Thyroid gland (tissue), 4 donors: Measurements from ENCODE around the gene PTX3. TPM values are rescaled to one million over a fixed set of nuclear protein-coding genes. Genes with fewer than 3 reads are reported as not detected.
A peak's percentile ranks its signal among the peaks of the same experiment; 100 is the strongest.

Source experiments
- DNase-seq, 2 donors: peaks; one replicate each; pipeline ENCODE4 v3.0.0-alpha.2; 2019
- H3K27ac ChIP-seq, 3 donors: fragments of 200-600 bp; sonication (generic); 1 replicate in 2 of 3; 2 replicates in 1 of 3; pipeline ENCODE4 v1.5.1; 2016 to 2019; ENCODE audit warnings: mild to moderate bottlenecking in 1 of 3, moderate library complexity in 1 of 3
- H3K27me3 ChIP-seq: fragments of 200-600 bp; sonication (generic); one replicate; pipeline ENCODE4 v1.5.1; 2019
- H3K36me3 ChIP-seq, 2 donors: fragments of 200-600 bp; sonication (generic); one replicate each; pipeline ENCODE4 v1.5.1; 2016 to 2019
- H3K4me1 ChIP-seq, 2 donors: fragments of 200-600 bp; sonication (generic); one replicate each; pipeline ENCODE4 v1.5.1; 2017 to 2019
- H3K4me3 ChIP-seq, 3 donors: fragments of 200-600 bp; sonication (generic); replicated peaks in 1 of 3; 1 replicate in 2 of 3; 2 replicates in 1 of 3; pipeline ENCODE4 v1.5.1; 2016; ENCODE audit warnings: mild to moderate bottlenecking in 1 of 3
- H3K9me3 ChIP-seq: fragments of 200-600 bp; sonication (generic); one replicate; pipeline ENCODE4 v1.5.1; 2017
- CTCF ChIP-seq, 6 experiments: fragments of 200-600 bp in 3 of 6; fragments of 450-650 bp in 3 of 6; sonication (generic) in 3 of 6; IDR thresholded peaks; one replicate each; pipeline ENCODE4 v1.5.1; 2016 to 2019; ENCODE audit warnings: antibody characterized with exemption in 6 of 6, mild to moderate bottlenecking in 2 of 6, inconsistent platforms in 1 of 6, moderate library complexity in 1 of 6
- POLR2A ChIP-seq, 2 donors: fragments of 450-650 bp; IDR thresholded peaks; one replicate each; pipeline ENCODE4 v1.6.1; 2017; ENCODE audit warnings: antibody characterized with exemption in 2 of 2, mild to moderate bottlenecking in 2 of 2, moderate library complexity in 1 of 2
- WGBS, 2 donors: methylation state at CpG; one replicate each; pipeline ENCODE4 v1.1.5; 2017; 5-methylcytosine and 5-hydroxymethylcytosine counted together
- intact Hi-C: fragments of 100-400 bp; cut with DNase I; formaldehyde crosslinking; loops from one replicate; pipeline ENCODE4 v1.15.1; 2023
- total RNA-seq, 4 donors: library from RNA; depleted of rRNA; stranded (reverse); fragments of >200 nt; gene quantifications; one replicate each; pipeline ENCODE4 v1.2.3, GENCODE V29; 2016

The PTX3 gene
- 10 to 100 TPM in 1 of 4 donors, 1 to 10 TPM in 2, under 1 TPM in 1; 0.88 to 19.8 (median 6.6) TPM for total RNA-seq

GRCh38 chr3:157436583-157437291 lies at the start of gene PTX3:
Gene PTX3 (plus strand): TSS chr3:157436850. CDS start chr3:157436934, 84 bp downstream.
- intact Hi-C loops: no loop called here
- WGBS, 2 donors: 11 to 19% methylated on average over 15 of the region's 15 CpGs
- Histone ChIP-seq H3K36me3 (no peaks in the 10 kb centered on the region), H3K27ac (peak within 1 kb of the TSS in 1 of 3 donors; percentile 41), H3K4me3 (peak within 1 kb of the TSS; percentile 1 to 37 (median 27)), H3K9me3 (no peaks in the 10 kb centered on the region), H3K27me3 (no peaks in the 10 kb centered on the region), H3K4me1 (peaks cover 5 to 7% of the 10 kb centered on the region in 2 donors)
- TF ChIP-seq POLR2A (IDR thresholded peaks at IDR 0.05) (no peak), CTCF (IDR thresholded peaks at IDR 0.05) (no peak)
- peak; percentile 14 to 20 for DNase-seq

- intact Hi-C loops: no loop called here
- WGBS, 2 donors: 53 to 55% methylated on average over 3 of the region's 3 CpGs
- Histone ChIP-seq H3K27ac (no peak overlapping the region), H3K27me3 (no peaks in the 10 kb centered on the region), H3K36me3 (no peaks in the 10 kb centered on the region), H3K9me3 (no peaks in the 10 kb centered on the region), H3K4me3 (no peak overlapping the region), H3K4me1 (no peaks in the 10 kb centered on the region)
- TF ChIP-seq CTCF (IDR thresholded peaks at IDR 0.05) (no peak), POLR2A (IDR thresholded peaks at IDR 0.05) (no peak)
- no peak for DNase-seq
Measured at GRCh38 chr3:157387708-157388435, 48.8 kb upstream of the PTX3 start.

GRCh38 chr3:157388976-157389375 lies 47.7 kb upstream of the PTX3 start:
- Histone ChIP-seq H3K27me3 (no peaks in the 10 kb centered on the region), H3K9me3 (no peaks in the 10 kb centered on the region), H3K4me3 (no peak overlapping the region), H3K36me3 (no peaks in the 10 kb centered on the region), H3K27ac (no peak overlapping the region), H3K4me1 (no peaks in the 10 kb centered on the region)
- no peak for DNase-seq
- intact Hi-C loops: no loop called here
- no peak for TF ChIP-seq POLR2A (IDR thresholded peaks at IDR 0.05)
- TF ChIP-seq CTCF (IDR thresholded peaks at IDR 0.05): no peak

- H3K36me3 ChIP-seq: no peaks in the 10 kb centered on the region
- H3K27me3 ChIP-seq: no peaks in the 10 kb centered on the region
- no peak overlapping the region for H3K27ac ChIP-seq
- no peak overlapping the region for H3K4me3 ChIP-seq
- 95 to 96% methylated on average over 9 of the region's 9 CpGs for WGBS, 2 donors
- TF ChIP-seq CTCF (IDR thresholded peaks at IDR 0.05) (no peak), POLR2A (IDR thresholded peaks at IDR 0.05) (no peak)
- no peaks in the 10 kb centered on the region for H3K4me1 ChIP-seq
- no peak for DNase-seq
- intact Hi-C loops: no loop called here
- no peaks in the 10 kb centered on the region for H3K9me3 ChIP-seq
Measured at GRCh38 chr3:157390713-157391515, 45.7 kb upstream of the PTX3 start.
